NCI-H1436 treated with DMSO at 0.1 percent for 48 hours (cell line): ENCODE measurements around the gene MED28.
"Not testable (repeated sequence)": the region's sequence is repeated elsewhere in the genome, so short reads cannot be mapped to it uniquely, and the experiment has no call there.

Experiments used
- DNase-seq: peaks from one replicate; lab custom pipeline; 2025; lab: John Stamatoyannopoulos, UW

Gene MED28

GRCh38 chr4:17618926-17619325, 4.5 kb downstream of the MED28 start:
- no peak for DNase-seq

- DNase-seq, result no peak
These were observed 5.1 kb downstream of the MED28 start for GRCh38 chr4:17619416-17620105.

GRCh38 chr4:17623451-17624001, 9.1 kb downstream of the MED28 start:
- DNase-seq, result no peak

GRCh38 chr4:17624821-17625220, 10.4 kb downstream of the MED28 start:
- no peak for DNase-seq

- no peak for DNase-seq
These were observed 15.8 kb downstream of the MED28 start for GRCh38 chr4:17630228-17630627.

GRCh38 chr4:17633600-17633999, 19.2 kb downstream of the MED28 start:
- no peak for DNase-seq

GRCh38 chr4:17635056-17635455, 20.6 kb downstream of the MED28 start:
- DNase-seq, result no peak

- DNase-seq, result no peak
These were observed 21.9 kb downstream of the MED28 start for GRCh38 chr4:17636341-17636695.

- no peak for DNase-seq
These were observed 22.5 kb downstream of the MED28 start for GRCh38 chr4:17636696-17637622.

- DNase-seq, result no peak
These were observed 24.7 kb downstream of the MED28 start for GRCh38 chr4:17639136-17639535.

GRCh38 chr4:17642398-17642783, 27.9 kb downstream of the MED28 start:
- DNase-seq, result no peak

- no peak for DNase-seq
These were observed 32.3 kb downstream of the MED28 start for GRCh38 chr4:17646693-17647092.

- DNase-seq, result no peak
These were observed 32.9 kb downstream of the MED28 start for GRCh38 chr4:17647176-17647806.

GRCh38 chr4:17647927-17648326, 33.5 kb downstream of the MED28 start:
- no peak for DNase-seq

GRCh38 chr4:17650406-17650805, 36.0 kb downstream of the MED28 start:
- no peak for DNase-seq

- DNase-seq, result no peak
These were observed 40.3 kb downstream of the MED28 start for GRCh38 chr4:17654701-17655100.

- no peak for DNase-seq
These were observed 42.6 kb downstream of the MED28 start for GRCh38 chr4:17657090-17657489.

GRCh38 chr4:17657849-17658248, 43.4 kb downstream of the MED28 start:
- no peak for DNase-seq

- not testable (repeated sequence) for DNase-seq
These were observed 44.8 kb downstream of the MED28 start for GRCh38 chr4:17659196-17659595.

- no peak for DNase-seq
These were observed 48.3 kb downstream of the MED28 start for GRCh38 chr4:17662694-17663093.

- no peak for DNase-seq
These were observed 50.3 kb downstream of the MED28 start for GRCh38 chr4:17664755-17665154.

- DNase-seq, result no peak
These were observed 50.9 kb downstream of the MED28 start for GRCh38 chr4:17665346-17665745.

GRCh38 chr4:17665852-17666251, 51.4 kb downstream of the MED28 start:
- no peak for DNase-seq
